GM18868 (cell line): ENCODE measurements around the gene WDR45B.

Experiments
- ATAC-seq: cut with Tn5 transposase; IDR thresholded peaks from one replicate; pipeline ENCODE4 v1.9.1; 2021; ENCODE audit warnings: mild to moderate bottlenecking, moderate library complexity; ENCODE audit not compliant: unreplicated experiment

The WDR45B gene

GRCh38 chr17:82648165-82648668 lies at the start of gene WDR45B:
TSS of gene WDR45B (minus strand) at chr17:82648444. CDS start at chr17:82648340, 104 bp downstream.
- ATAC-seq = peak; percentile 82

DNA sequence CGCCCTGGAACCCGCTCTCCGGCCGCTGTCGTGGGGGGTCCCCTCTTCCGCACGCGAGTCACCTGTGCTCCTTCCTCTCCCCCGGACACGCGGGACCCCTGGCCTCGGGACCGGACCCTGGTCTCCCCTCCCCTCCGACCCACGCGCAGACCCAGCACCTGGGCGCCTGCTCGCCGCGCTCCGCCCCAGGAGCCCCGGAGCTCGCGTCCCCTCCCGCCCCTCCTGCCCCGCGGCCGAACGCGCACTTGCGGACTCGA lies 49.5 kb upstream of the WDR45B start:
- no peak for ATAC-seq

GRCh38 chr17:82696916-82697807 lies 48.9 kb upstream of the WDR45B start:
- no peak for ATAC-seq

DNA sequence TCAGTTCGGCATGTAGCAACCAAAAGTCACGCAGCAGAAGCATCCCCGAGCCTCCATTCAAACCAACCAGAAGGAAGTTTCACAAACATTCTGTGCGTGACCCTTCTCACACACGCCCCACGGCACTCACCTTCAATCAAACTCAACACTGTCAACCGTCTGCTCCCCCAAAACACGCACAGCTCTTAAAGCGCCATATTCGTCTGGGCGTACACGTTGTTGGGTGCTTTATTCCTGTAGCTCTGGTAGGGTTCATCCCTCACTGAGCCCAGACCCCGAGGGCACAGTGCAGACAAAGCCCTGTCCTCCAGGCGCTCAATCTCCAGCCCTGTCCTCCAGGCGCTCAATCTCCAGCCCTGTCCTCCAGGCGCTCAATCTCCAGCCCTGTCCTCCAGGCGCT lies 48.0 kb upstream of the WDR45B start:
- ATAC-seq = no peak

DNA sequence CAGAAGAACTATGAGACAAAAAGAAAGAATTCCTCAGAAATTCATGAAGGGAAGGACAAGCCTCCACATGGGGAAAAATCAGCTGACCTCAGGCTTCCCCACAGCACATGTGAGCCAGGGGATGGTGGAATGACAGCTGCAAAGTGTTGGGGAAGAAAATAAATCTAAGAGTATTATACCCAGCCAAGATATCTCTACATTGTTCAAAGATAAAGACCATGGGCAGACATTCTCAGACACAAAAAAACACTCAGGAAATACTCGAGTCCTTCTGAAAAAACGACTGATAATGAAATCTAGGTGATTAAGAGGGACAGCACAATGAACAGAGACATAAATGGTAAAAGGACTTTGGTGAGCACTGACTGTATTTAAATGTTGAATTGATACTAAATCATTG lies 46.4 kb upstream of the WDR45B start:
- no peak for ATAC-seq

GRCh38 chr17:82693168-82693867 lies 45.1 kb upstream of the WDR45B start:
- ATAC-seq = no peak

GRCh38 chr17:82692268-82692667 lies 44.0 kb upstream of the WDR45B start:
- ATAC-seq = no peak

DNA sequence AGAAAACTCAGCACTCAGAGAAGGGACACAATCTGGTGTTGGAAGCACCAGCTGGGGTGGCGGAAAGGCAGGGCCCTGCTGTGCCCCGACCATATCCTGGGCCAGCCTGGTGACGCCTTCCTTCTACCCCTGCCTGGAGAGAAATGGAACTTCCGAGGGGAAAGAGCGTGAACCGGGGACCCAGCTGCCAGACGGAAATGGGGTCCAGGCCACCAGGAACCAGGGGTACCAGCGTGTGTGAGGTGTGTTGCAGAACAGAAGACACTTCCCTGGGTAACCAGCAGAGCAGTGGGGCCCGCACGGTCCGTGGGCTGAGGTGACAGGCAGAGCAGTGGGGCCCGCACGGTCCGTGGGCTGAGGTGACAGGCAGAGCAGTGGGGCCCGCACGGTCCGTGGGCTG lies 43.5 kb upstream of the WDR45B start:
- no peak for ATAC-seq

- ATAC-seq = no peak
Observed at GRCh38 chr17:82690786-82691489, 42.7 kb upstream of the WDR45B start.

GRCh38 chr17:82689077-82689476 lies 40.8 kb upstream of the WDR45B start:
- no peak for ATAC-seq

- ATAC-seq = no peak
Observed at GRCh38 chr17:82687871-82688270, 39.6 kb upstream of the WDR45B start.

DNA sequence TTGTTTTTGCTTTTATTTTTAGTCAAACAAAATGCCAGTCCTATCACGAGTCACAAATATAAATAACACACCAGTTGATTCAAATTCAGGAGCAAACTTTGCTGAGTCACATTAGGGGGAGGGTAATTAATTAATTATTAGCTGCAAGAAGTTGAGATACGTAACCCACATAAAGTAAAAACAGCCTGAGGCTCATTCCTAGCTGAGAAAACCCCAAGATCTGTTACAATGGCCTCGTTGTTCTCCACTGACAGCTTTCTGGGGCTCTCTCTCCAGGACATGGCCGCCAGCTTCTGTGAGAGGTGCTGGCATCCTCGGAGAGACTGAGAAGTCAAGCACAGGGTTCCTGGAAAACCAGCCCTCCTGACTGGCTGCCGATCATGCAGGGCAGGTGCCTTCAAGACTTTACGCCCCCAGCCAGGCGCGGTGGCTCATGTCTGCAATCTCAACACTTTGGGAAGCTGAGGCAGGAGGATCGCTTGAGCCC lies 39.2 kb upstream of the WDR45B start:
- no peak for ATAC-seq

- no peak for ATAC-seq
Observed at GRCh38 chr17:82686366-82687324, 38.4 kb upstream of the WDR45B start.

DNA sequence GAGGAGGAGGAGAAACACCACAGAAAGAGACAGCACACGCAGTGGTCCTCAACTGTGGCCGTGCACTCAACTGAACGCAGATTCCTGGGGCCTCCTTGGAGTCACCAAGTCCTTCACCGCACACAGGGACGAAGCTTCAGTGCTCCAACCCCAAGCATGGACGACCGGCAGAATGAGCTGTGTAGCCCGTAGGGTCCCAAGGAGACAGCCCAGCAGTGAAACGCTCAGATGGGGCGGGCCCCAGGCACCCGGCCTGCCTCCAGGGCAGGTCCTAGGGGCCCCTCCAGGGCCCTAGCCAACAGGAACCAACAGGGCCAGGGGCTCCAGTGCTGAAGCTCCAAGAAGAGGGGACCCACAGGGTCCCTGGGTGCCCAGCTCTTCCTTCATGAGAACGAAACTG lies 37.0 kb upstream of the WDR45B start:
- no peak for ATAC-seq

DNA sequence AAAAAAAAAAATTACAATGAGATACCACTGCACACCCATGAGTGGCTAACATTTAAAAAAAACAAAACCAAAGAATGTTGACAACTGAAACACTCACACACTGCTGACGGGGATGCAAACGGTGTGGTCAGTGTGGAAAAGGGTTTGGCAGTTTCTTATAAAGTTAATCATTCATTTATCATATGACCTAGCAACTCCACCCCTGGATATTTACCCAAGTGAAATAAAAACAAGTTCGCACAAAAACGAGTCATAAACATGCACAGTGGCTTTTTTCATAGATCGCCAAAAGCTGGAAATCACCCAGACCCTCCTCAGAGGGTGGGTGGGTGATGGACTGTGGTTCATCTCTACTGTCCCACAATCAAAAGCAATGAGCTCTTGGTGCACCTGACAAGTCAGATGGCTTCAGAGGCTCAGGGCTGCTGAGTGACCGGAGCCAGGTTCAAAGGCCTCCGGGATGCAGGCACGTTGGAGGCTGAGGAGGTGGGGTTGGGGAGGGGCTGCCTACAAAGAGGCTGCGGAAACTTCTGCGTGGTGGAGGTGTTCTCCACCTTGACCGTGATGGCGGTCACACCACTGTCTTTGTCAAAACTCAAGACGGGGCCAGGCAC lies 36.1 kb upstream of the WDR45B start:
- no peak for ATAC-seq

DNA sequence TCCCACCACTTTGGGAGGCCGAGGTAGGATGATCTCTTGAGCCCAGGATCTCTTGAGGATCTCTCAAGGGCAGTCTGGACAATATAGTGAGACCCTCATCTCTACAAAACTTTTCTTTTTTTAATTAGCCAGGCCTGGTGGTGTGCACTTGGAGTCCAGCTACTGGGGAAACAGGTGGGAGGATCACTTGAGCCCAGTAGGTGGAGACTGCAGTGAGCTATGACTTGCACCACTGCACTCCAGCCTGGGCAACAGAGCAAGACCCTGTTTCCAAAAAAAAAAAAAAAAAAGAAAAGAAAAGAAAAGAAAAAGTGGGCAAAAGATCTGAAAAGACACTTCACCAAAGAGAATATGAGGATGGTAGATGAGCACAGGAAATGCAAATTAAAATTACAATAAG lies 35.3 kb upstream of the WDR45B start:
- ATAC-seq = no peak

GRCh38 chr17:82681547-82681946 lies 33.3 kb upstream of the WDR45B start:
- no peak for ATAC-seq

DNA sequence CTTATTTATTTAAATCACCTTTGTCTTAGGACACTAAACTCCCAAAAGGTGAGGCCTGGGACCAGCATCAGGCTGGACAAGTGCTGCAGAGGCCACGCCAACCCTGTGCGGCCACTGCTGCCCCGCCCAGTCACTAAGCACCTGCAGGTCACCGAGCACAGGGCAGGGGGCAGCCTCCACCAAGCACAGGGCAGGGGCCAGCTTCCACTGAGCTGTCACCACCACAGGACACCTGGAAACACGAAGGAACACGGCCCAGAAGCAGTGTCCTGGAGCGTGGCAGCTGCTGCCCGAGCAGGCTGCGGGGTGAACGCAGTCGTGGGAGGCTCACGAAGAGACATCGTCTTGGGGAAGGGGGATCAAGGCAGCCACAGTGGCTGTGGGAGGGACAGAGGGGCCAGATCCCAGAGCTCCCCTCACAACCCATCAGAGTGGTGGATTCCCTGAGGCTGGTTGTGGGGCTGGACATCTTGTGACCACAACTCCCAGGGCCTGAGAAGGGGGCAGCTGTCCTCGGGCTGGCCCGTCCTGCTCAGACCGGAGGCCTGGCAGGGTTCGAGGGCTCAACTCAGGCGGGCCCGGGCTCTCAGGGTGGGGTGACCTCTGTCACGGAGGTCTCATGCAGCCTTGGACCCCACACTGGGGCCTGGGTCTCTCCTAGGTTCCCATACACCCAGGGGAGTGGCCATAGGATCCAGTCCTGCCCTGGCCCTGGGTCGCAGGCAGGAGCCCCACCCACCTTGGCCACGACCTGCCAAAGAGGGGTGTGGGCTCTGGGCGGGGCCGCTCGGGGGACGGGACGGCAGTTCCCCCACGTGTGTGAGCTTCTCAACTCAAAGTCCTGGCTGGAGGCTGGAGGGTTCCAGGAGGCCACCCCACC lies 31.6 kb upstream of the WDR45B start:
- ATAC-seq = no peak
